RPMI7951 (cell line): ENCODE results near the gene LGALS9. TPM values are rescaled to one million over a fixed set of nuclear protein-coding genes. Genes with fewer than 3 reads are reported as not detected.

Experiments
- DNase-seq: peaks from one replicate; pipeline ENCODE4 v3.0.0-alpha.2; 2012; ENCODE audit warnings: low read depth
- total RNA-seq: library from RNA; depleted of rRNA; stranded (reverse); fragments of >200 nt; shearing (Covaris generic); gene quantifications from 2 replicates; pipeline ENCODE4 v1.2.3, GENCODE V29; 2014; rRNA removed

Gene LGALS9
- 6.4 and 7.1 TPM in 2 replicates for total RNA-seq

- peak; percentile 72 for DNase-seq
These were observed at the start of gene LGALS9 for GRCh38 chr17:27630607-27631410. LGALS9 (plus strand) TSS chr17:27631188; CDS start chr17:27631266, 78 bp downstream.

- DNase-seq: no peak
These were observed 48.3 kb upstream of the LGALS9 start for GRCh38 chr17:27582696-27583095.

DNA sequence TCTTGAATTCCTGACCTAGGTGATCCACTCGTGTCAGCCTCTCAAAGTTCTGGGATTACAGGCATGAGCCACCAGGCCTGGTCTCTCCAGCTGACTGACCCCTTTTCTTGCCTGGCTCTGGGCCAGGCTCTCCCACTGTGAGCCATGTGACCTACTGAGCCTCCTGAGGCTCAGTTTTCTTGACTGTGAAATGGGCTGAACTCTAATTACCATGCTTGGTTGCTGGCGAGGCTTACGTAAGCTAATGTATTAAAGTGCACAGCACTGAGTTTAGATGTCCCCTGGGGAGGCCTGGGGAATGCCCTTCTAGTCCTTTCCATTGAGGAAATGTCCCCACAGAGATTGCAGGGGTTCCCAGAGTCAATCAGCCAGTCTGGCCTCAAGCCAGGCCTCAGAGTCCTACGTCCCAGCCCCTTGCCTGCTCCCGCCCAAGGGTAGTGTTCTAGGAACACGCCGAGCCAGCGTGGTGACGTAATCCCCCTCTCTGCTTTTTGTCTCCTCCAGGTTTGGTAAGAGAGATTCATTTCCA lies 45.8 kb upstream of the LGALS9 start:
- no peak for DNase-seq

DNA sequence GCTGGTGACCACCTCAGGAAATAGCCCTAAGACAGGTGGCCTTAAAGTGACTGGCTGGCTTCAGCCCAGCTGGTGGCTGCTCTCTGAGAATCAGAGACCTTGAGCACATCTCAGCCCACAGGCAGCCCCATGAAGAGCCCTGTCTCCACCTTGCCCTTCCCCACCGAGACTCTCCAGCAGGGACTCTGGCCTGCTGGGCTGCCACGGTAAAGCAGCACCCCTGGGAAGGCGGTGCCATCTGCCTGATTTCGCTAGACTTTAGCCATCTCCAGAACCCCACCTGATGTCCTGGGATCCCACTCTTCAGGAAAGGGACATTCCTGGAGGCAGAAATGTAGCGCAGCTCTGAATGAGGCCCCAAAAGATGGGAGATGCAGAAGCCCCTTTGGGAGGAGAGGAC lies 45.2 kb upstream of the LGALS9 start:
- no peak for DNase-seq

GRCh38 chr17:27586203-27586721 lies 44.7 kb upstream of the LGALS9 start:
- DNase-seq: peak; percentile 51

DNA sequence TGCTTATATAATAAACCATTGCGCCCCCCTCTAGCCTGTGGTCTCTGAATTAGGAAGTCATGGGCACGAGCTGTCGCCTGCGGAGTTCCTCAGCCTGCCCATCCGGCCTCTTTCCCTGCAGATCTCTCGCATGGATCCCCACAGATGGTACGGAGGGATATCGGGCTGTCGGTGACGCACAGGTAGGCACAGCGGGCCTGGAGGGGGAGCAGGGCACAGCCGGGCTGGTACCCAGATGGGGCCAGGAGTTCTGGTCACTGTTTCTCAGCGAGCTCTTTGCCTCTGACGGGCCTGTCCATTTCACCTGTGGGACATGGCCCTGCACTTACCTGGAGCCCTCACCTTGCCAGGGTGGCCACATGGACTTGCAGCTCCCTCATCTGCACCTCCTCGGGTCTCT lies 42.6 kb upstream of the LGALS9 start:
- DNase-seq: no peak

DNA sequence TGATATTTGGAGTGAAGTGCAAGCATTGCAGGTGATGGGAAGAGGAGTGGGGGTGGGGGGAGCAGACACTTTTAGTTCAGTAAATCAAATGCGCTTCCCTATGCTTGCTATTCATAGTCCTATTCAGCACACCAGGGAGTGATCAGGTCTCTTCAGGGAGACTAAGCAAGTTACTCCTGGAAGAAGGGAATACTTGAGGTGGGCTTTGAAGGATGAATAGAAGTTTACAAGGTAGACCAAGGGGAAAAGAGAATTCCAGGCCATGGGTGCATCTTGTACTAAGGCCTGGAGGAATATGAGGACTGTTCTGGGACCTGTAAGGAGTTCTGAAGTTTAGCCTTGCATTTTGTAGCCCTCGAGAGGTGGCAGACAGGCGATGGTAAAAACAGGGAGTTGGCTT lies 40.1 kb upstream of the LGALS9 start:
- no peak for DNase-seq

GRCh38 chr17:27591986-27592385 lies 39.0 kb upstream of the LGALS9 start:
- DNase-seq: no peak

- DNase-seq: no peak
These were observed 37.6 kb upstream of the LGALS9 start for GRCh38 chr17:27593232-27593856.

- no peak for DNase-seq
These were observed 37.1 kb upstream of the LGALS9 start for GRCh38 chr17:27593857-27594255.

GRCh38 chr17:27595208-27595607 lies 35.8 kb upstream of the LGALS9 start:
- DNase-seq: no peak

GRCh38 chr17:27596096-27596495 lies 34.9 kb upstream of the LGALS9 start:
- no peak for DNase-seq

DNA sequence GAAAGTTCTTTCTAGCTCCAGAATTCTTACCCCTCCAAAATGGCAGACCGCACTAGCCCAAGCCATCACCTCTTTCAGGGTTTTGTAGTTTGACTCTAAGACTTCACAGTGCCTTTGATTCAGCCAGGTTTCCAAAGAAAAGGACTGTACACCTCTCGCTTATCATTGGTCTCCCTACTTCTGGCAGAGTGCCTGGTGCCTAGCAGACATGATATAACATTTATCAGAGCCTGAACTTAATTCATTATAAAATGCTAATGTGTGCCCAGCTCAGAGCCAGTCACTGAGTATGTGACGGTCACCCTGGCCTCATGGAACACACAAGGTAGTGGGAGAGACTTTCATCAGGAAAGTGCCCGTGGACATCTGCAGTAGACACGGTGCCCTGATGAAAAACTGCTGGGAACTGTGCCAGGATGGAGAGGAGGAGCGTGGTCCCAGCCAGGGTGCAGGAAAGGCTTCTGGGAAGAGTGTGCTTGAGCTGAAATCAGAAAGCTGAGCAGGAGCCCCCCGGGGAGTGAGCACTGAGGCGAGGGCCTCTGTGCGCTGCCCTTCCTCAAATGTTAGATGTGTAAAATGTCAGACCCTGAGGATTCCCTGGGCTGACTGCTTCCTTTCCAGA lies 34.3 kb upstream of the LGALS9 start:
- DNase-seq: no peak

GRCh38 chr17:27597188-27597580 lies 33.8 kb upstream of the LGALS9 start:
- no peak for DNase-seq

GRCh38 chr17:27597783-27598320 lies 33.1 kb upstream of the LGALS9 start:
- no peak for DNase-seq

DNA sequence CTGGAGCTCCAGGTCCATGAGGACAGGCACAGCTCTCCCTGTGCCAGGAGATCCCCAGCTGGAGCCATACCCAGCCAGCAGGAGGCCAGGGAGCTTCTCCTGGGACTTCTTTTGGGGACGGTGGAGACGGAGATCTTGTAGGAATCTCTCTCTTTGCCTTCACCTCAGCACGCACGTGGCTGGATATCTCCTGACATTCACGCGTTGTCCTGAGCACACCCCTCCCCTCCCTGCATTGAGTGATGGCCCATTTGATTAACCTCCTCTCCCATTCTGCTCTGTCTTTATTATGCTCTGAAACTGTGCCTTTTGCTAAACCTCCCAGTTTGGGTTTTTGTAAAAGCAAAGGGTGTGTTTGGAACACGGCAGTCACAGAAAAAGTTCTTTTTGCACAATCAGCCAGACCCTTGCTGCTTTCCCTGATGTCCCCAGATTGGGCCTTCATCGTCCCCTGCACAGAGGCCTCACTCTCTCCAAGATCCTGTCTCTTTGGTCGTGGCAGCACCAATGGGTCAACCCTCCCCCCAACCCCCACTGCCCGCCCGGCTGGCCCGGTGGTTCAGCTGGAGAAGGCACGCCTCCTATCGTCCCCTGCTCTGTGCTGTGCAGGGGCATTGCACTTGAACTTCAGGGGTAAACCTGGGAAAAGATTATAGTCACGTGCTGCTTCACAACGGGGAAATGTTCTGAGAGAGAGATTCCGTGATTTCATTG lies 32.5 kb upstream of the LGALS9 start:
- DNase-seq: no peak

- peak; percentile 80 for DNase-seq
These were observed 30.5 kb upstream of the LGALS9 start for GRCh38 chr17:27600471-27600870.

GRCh38 chr17:27601069-27601974 lies 29.7 kb upstream of the LGALS9 start:
- peak; percentile 66 for DNase-seq

- DNase-seq: no peak
These were observed 29.0 kb upstream of the LGALS9 start for GRCh38 chr17:27601975-27602302.

GRCh38 chr17:27602721-27603420 lies 28.1 kb upstream of the LGALS9 start:
- peak; percentile 53 for DNase-seq
